ENCODE measurements around the gene OGT.

DNA sequence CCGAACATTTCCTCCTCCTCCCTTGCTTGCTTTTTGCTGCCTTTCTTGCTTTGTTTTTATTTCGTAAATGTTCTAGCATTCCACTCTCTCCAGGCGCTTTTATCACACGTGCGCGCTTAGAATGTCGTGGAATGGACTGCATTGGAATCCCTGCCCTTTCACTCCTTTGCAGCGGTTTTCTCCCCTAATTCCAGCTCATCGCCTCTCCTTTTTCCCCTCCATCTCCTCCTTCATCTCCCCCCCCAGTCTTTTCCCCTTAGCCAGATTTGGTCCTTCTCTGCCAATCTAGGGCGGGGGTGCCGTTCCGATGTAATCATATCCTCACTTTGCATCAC is 579 bp downstream of the OGT start:
- TF ChIP-seq, protein P1, sequence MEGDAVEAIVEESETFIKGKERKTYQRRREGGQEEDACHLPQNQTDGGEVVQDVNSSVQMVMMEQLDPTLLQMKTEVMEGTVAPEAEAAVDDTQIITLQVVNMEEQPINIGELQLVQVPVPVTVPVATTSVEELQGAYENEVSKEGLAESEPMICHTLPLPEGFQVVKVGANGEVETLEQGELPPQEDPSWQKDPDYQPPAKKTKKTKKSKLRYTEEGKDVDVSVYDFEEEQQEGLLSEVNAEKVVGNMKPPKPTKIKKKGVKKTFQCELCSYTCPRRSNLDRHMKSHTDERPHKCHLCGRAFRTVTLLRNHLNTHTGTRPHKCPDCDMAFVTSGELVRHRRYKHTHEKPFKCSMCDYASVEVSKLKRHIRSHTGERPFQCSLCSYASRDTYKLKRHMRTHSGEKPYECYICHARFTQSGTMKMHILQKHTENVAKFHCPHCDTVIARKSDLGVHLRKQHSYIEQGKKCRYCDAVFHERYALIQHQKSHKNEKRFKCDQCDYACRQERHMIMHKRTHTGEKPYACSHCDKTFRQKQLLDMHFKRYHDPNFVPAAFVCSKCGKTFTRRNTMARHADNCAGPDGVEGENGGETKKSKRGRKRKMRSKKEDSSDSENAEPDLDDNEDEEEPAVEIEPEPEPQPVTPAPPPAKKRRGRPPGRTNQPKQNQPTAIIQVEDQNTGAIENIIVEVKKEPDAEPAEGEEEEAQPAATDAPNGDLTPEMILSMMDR (IDR thresholded peaks at IDR 0.05; ENCODE audit: poor library complexity): no peak
- TF ChIP-seq EZH2phosphoT487 (IDR thresholded peaks at IDR 0.05; ENCODE audit: low read depth, severe bottlenecking, unreplicated experiment): no peak
